K562 (cell line): ENCODE results near the gene GAL3ST3. TPM values are rescaled to one million over a fixed set of nuclear protein-coding genes. Genes with fewer than 3 reads are reported as not detected.
A peak's percentile ranks its signal among the peaks of the same experiment; 100 is the strongest.

Source experiments
- ATAC-seq: fragments of 200-7000 bp; cut with Tn5 transposase; 3 replicates; pipeline ENCODE4 v1.9.1; 2020; ENCODE audit warnings: moderate library complexity
- BruUV-seq: library from RNA; stranded (reverse); fragments of 400-500 nt; replicated peaks from 2 replicates; lab custom pipeline; 2021; lab: Mats Ljungman, UMichigan
- CTCF ChIA-PET: fragments of 300-600 bp; formaldehyde crosslinking; extraction: SDS; loops from one replicate; lab custom pipeline; 2021; ENCODE audit warnings: low intra/inter-chr PET ratio; lab: Yijun Ruan, JAX
- POLR2A ChIA-PET: fragments of 300-600, 350-650 bp; sonication (Branson Sonifier 250); formaldehyde crosslinking; extraction: SDS; loops from one replicate; lab custom pipeline; 2021; ENCODE audit warnings: antibody characterized with exemption, inconsistent platforms; lab: Yijun Ruan, JAX
- DNase-seq, 4 experiments: peaks; one replicate each; pipeline versions ENCODE4 v3.0.0 to v3.0.0-alpha.2; 2011 to 2018; ENCODE audit warnings: low spot score in 3 of 4, mixed read lengths in 3 of 4; ENCODE audit errors: extremely low read depth in 1 of 4
- FAIRE-seq: peaks from 2 replicates; lab custom pipeline; 2011; peaks lifted over from hg19 to GRCh38; lab: Jason Lieb, UNC
- H2AFZ ChIP-seq: 2 replicates; pipeline ENCODE4 v1.6.0; 2011; ENCODE audit warnings: low read depth, low read length, control low read depth, inconsistent platforms
- H3K27ac ChIP-seq: fragments of 200-600 bp; 3 replicates; pipeline ENCODE4 v1.8.0; 2011; ENCODE audit warnings: low read depth, mild to moderate bottlenecking, control low read depth, inconsistent platforms, low read length, moderate library complexity, mixed read lengths; ENCODE audit errors: extremely low read depth
- H3K27me3 ChIP-seq, 2 experiments: fragments of 300-600 bp in 1 of 2; 2 replicates in 1 of 2; 3 replicates in 1 of 2; pipeline versions ENCODE4 v1.6.0 to v1.8.0; 2011; ENCODE audit warnings: inconsistent platforms in 2 of 2, low read length in 2 of 2, mild to moderate bottlenecking in 1 of 2, mixed read lengths in 1 of 2, moderate library complexity in 1 of 2; ENCODE audit not compliant: control insufficient read depth in 2 of 2, insufficient read depth in 2 of 2
- H3K36me3 ChIP-seq: fragments of 300-600 bp; 3 replicates; pipeline ENCODE4 v1.8.0; 2011; ENCODE audit warnings: mild to moderate bottlenecking, low read length, inconsistent platforms; ENCODE audit not compliant: control insufficient read depth, insufficient read depth
- H3K4me1 ChIP-seq, 2 experiments: fragments of 200-600 bp in 1 of 2; replicated peaks in 1 of 2; 2 replicates in 1 of 2; 3 replicates in 1 of 2; pipeline versions ENCODE4 v1.5.1 to v1.8.0; 2011; ENCODE audit warnings: inconsistent platforms in 2 of 2, low read length in 2 of 2, mild to moderate bottlenecking in 1 of 2, mixed read lengths in 1 of 2, moderate library complexity in 1 of 2; ENCODE audit not compliant: control insufficient read depth in 2 of 2, insufficient read depth in 2 of 2
- H3K4me2 ChIP-seq: 2 replicates; pipeline ENCODE4 v1.6.1; 2011; ENCODE audit warnings: low read length, control low read depth, inconsistent platforms, mixed read lengths; ENCODE audit not compliant: insufficient read depth
- H3K4me3 ChIP-seq: fragments of 200-600 bp; sonication (generic), shearing (Covaris generic); 2 replicates; pipeline ENCODE4 v1.5.1; 2016; ENCODE audit warnings: control low read depth, inconsistent platforms
- H3K79me2 ChIP-seq: fragments of 200-600 bp; 3 replicates; pipeline ENCODE4 v1.8.0; 2011; ENCODE audit warnings: low read length, inconsistent platforms; ENCODE audit not compliant: control insufficient read depth, insufficient read depth
- H3K9ac ChIP-seq, 2 experiments: 2 replicates each; pipeline versions ENCODE4 v1.6.0 to v1.6.1; 2011; ENCODE audit warnings: low read depth in 2 of 2, low read length in 2 of 2, control low read depth in 1 of 2, inconsistent platforms in 1 of 2, mild to moderate bottlenecking in 1 of 2, mixed read lengths in 1 of 2; ENCODE audit not compliant: insufficient read depth in 1 of 2
- H3K9me1 ChIP-seq: one replicate; pipeline ENCODE4 v1.6.0; 2011; ENCODE audit warnings: inconsistent platforms, mild to moderate bottlenecking, low read length, moderate library complexity; ENCODE audit not compliant: control insufficient read depth, insufficient read depth
- H3K9me3 ChIP-seq: replicated peaks from 2 replicates; pipeline ENCODE4 v1.5.1; 2011; ENCODE audit warnings: low read depth, low read length, inconsistent platforms; ENCODE audit not compliant: control insufficient read depth, insufficient read depth
- H4K20me1 ChIP-seq: replicated peaks from 2 replicates; pipeline ENCODE4 v1.6.1; 2011; ENCODE audit warnings: low read length, inconsistent platforms, mixed read lengths; ENCODE audit not compliant: control insufficient read depth, insufficient read depth
- AFF4 ChIP-seq: sonication (generic); formaldehyde crosslinking; IDR thresholded peaks from 2 replicates; pipeline ENCODE4 v1.8.0; 2023; ENCODE audit warnings: mild to moderate bottlenecking, missing genetic modification reagents
- CBX8 ChIP-seq: fragments of 200-600 bp; sonication (generic); IDR thresholded peaks from 2 replicates; pipeline ENCODE4 v1.6.1; 2012; ENCODE audit warnings: borderline replicate concordance, mixed run types, low read depth, mild to moderate bottlenecking, moderate library complexity, mixed read lengths, low read length, control low read depth, inconsistent platforms; ENCODE audit not compliant: poor library complexity, severe bottlenecking; ENCODE audit errors: extremely low read depth
- FOXA3 ChIP-seq, 2 experiments: fragments of 450-650 bp in 1 of 2; sonication (generic) in 1 of 2; formaldehyde crosslinking; IDR thresholded peaks in 1 of 2; conservative IDR thresholded peaks in 1 of 2; 2 replicates each; pipeline versions ENCODE4 v1.4.0 to v1.8.0; 2020 to 2022; ENCODE audit warnings: mild to moderate bottlenecking in 2 of 2, missing genetic modification reagents in 1 of 2
- FUS ChIP-seq: fragments of 200-400 bp; formaldehyde crosslinking; optimal IDR thresholded peaks from 2 replicates; pipeline ENCODE3; 2017; ENCODE audit warnings: low read depth, low read length
- HINFP ChIP-seq: fragments of 450-650 bp; conservative IDR thresholded peaks from 2 replicates; pipeline ENCODE4 v1.6.1; 2016; ENCODE audit warnings: missing genetic modification characterization, low read depth, mild to moderate bottlenecking, control low read depth, missing compliant biosample characterization
- HMBOX1 ChIP-seq: sonication (generic); IDR thresholded peaks from 2 replicates; pipeline ENCODE4 v1.6.1; 2016
- NCOA4 ChIP-seq: fragments of 450-650 bp; IDR thresholded peaks from 2 replicates; pipeline ENCODE4 v1.6.1; 2018; ENCODE audit warnings: mild to moderate bottlenecking; ENCODE audit not compliant: partially characterized antibody
- PKNOX1 ChIP-seq: fragments of 450-650 bp; IDR thresholded peaks from 2 replicates; pipeline ENCODE4 v1.6.1; 2016
- PRPF4 ChIP-seq: fragments of 200-400 bp; formaldehyde crosslinking; IDR thresholded peaks from one replicate; pipeline ENCODE4 v1.6.1; 2017; ENCODE audit warnings: low read length, low read depth, mild to moderate bottlenecking; ENCODE audit not compliant: insufficient read depth, poor library complexity, severe bottlenecking
- SMARCE1 ChIP-seq: fragments of 450-650 bp; IDR thresholded peaks from 2 replicates; pipeline ENCODE4 v1.7.1; 2016; ENCODE audit warnings: mild to moderate bottlenecking
- XRCC5 ChIP-seq: fragments of 200-400 bp; formaldehyde crosslinking; IDR thresholded peaks from 2 replicates; pipeline ENCODE4 v1.6.1; 2017; ENCODE audit warnings: low read depth, mild to moderate bottlenecking, low read length
- ZNF584 ChIP-seq: fragments of 200-800 bp; sonication (Bioruptor generic); IDR thresholded peaks from 2 replicates; pipeline ENCODE4 v1.6.1; 2016; ENCODE audit warnings: low read depth, mild to moderate bottlenecking, missing genetic modification characterization, missing compliant biosample characterization
- WGBS: fragments of 100-300 bp; shearing (Covaris generic); methylation state at CpG from one replicate; pipeline ENCODE4 v1.1.6; 2016; ENCODE audit warnings: low coverage, mixed read lengths; ENCODE audit not compliant: insufficient coverage; ENCODE audit errors: missing lambda C conversion rate; 5-methylcytosine and 5-hydroxymethylcytosine counted together
- in situ Hi-C: fragments of 300-500 bp; cut with MboI; formaldehyde crosslinking; loops from 4 replicates; pipeline ENCODE4 v1.15.0; 2018; ENCODE audit warnings: inconsistent platforms, mixed read lengths
- intact Hi-C: fragments of 100-400 bp; cut with micrococcal nuclease; formaldehyde crosslinking; loops from 2 replicates; pipeline ENCODE4 v1.14.2; 2022
- polyA plus RNA-seq, 8 experiments: library from polyadenylated mRNA; depleted of rRNA in 4 of 8; stranded (reverse) in 5 of 8; unstranded in 3 of 8; fragments of >200 nt; fragmentation: Nextera tagmentation in 2 of 8; fragmentation: Illumina TruSeq in 1 of 8; extraction: Ambion mirVana in 2 of 8; extraction: Trizol in 1 of 8; gene quantifications; 2 replicates each; pipeline versions ENCODE4 v1.2.1 to v1.2.3, GENCODE V29; 2011 to 2014; ENCODE audit warnings: inconsistent platforms in 1 of 8, missing spikeins in 1 of 8
- total RNA-seq, 7 experiments: library from RNA; depleted of rRNA in 6 of 7; stranded (reverse); fragments of >200 nt in 6 of 7; fragmentation: Illumina TruSeq in 2 of 7; extraction: Trizol in 2 of 7; gene quantifications; 2 replicates each; pipeline versions ENCODE4 v1.2.1 to v1.2.3, GENCODE V29; 2011 to 2021; ENCODE audit warnings: low replicate concordance in 1 of 7

The GAL3ST3 gene
- total and polyA plus RNA-seq, 9 of the 15 experiments (the other 6 are each of a cell fraction or from before 2014, with no cell fraction given) = not detected

- peaks cover 62% of the 10 kb centered on the region for H3K36me3 ChIP-seq
- in situ Hi-C loops = no loop called here
- TF ChIP-seq HMBOX1 (no peak), PRPF4 (no peak), NCOA4 (peak; percentile 3), HINFP (peak; percentile 41; the same call in 1 of the 2 replicates), ZNF584 (0 out of 2 replicates have a peak, but pooled peaks have one; percentile 27), XRCC5 (peak; percentile 99), PKNOX1 (peak; percentile 86), SMARCE1 (no peak; the same call in 1 of the 2 replicates), FUS (no peak), FOXA3 (CRISPR knock-in tag; conservative IDR thresholded peaks at IDR 0.05 in 1 of 2, IDR thresholded peaks at IDR 0.05 in 1 of 2) (no peak), AFF4 (CRISPR knock-in tag) (peak; percentile 92), CBX8 (no peak)
Measured at GRCh38 chr11:66001942-66002647, 46.9 kb downstream of the GAL3ST3 start, which contains the start of the genes BANF1 and EIF1AD. TSS of gene BANF1 (plus strand) at chr11:66002503. CDS start at chr11:66003251, 748 bp downstream. TSS of gene EIF1AD (minus strand) at chr11:66002157. CDS start at chr11:66000389, 1,768 bp downstream.

More at GRCh38 chr11:66001942-66002647, 46.9 kb downstream of the GAL3ST3 start, which contains the start of the genes BANF1 and EIF1AD:
- Histone ChIP-seq H3K4me2 (peak within 1 kb of the TSS; percentile 100), H3K27me3 (no peaks in the 10 kb centered on the region), H3K9ac (peak within 1 kb of the TSS; percentile 98), H2AFZ (peak within 1 kb of the TSS; percentile 99), H3K4me3 (peak within 1 kb of the TSS; percentile 95), H3K27ac (peak within 1 kb of the TSS; percentile 99), H3K79me2 (peaks cover 47% of the 10 kb centered on the region), H3K9me1 (no peaks in the 10 kb centered on the region), H3K4me1 (peaks cover 20 to 22% of the 10 kb centered on the region in 2 experiments; a peak in 4 of 5 replicates), H4K20me1 (peaks cover 3% of the 10 kb centered on the region; the same call in 1 of the 2 replicates), H3K9me3 (no peaks in the 10 kb centered on the region)
- peak; percentile 93 for FAIRE-seq
- DNase-seq = peak; percentile 82 to 99 (median 88)
- BruUV-seq = no TSS peak
- peak; percentile 86 for ATAC-seq
- intact Hi-C loops = loop anchor here (2.0 to 5.0 kb wide), 2 partner anchors 41 to 65 kb away; partner anchors contain the start of gene SART1
- 1% methylated on average over 53 of the region's 55 CpGs for WGBS
- ChIA-PET POLR2A (interaction anchor here (0.6 to 1.5 kb wide), 10 partner anchors 10 to 290 kb away, joined by 3 to 9 read pairs (median 3); partner anchors contain the start of genes CCDC85B and KAT5), CTCF (no interaction called here)
